Colonic mucosa (tissue), 4 donors: ENCODE results near the gene LEFTY1. TPM values are rescaled to one million over a fixed set of nuclear protein-coding genes. Genes with fewer than 3 reads are reported as not detected.

Experiments used
- DNase-seq: peaks from one replicate; pipeline ENCODE4 v3.0.0-alpha.2; 2020
- H3K27ac ChIP-seq: fragments of 200-600 bp; one replicate; pipeline ENCODE4 v1.8.0; 2021
- H3K27me3 ChIP-seq: fragments of 200-600 bp; one replicate; pipeline ENCODE4 v1.8.0; 2021
- H3K36me3 ChIP-seq: fragments of 200-600 bp; one replicate; pipeline ENCODE4 v1.8.0; 2021
- H3K4me1 ChIP-seq: fragments of 200-600 bp; one replicate; pipeline ENCODE4 v1.8.0; 2021; ENCODE audit warnings: mild to moderate bottlenecking
- H3K4me3 ChIP-seq: fragments of 200-600 bp; one replicate; pipeline ENCODE4 v1.8.0; 2021
- H3K9ac ChIP-seq, 2 donors: one replicate each; pipeline ENCODE4 v1.7.0; 2013; ENCODE audit warnings: control low read depth in 2 of 2, low read depth in 2 of 2, low read length in 2 of 2
- H3K9me3 ChIP-seq: fragments of 200-600 bp; one replicate; pipeline ENCODE4 v1.8.0; 2021
- intact Hi-C: fragments of 100-400 bp; cut with DNase I; formaldehyde crosslinking; loops from one replicate; pipeline ENCODE4 v1.14.1; 2022
- total RNA-seq, 2 donors: library from RNA; stranded (reverse); fragmentation: NEBNext Ultra II Directional in 1 of 2; extraction: Animal tissue kit (Norgen Biotek cat#: 25700) in 1 of 2; gene quantifications; one replicate each; pipeline ENCODE4 v1.2.1, GENCODE V29; 2021
- TF ChIP-seq, protein P1 (sequence below): fragments of 200-600 bp; IDR thresholded peaks from one replicate; pipeline ENCODE4 v1.8.0; 2022; ENCODE audit warnings: antibody characterized with exemption, mild to moderate bottlenecking
- donor health status: healthy.
- donor health status: DM: no; HTN: no; CAD: no.
- donor health status: DM: no; HTN: no; CAD: no.

The LEFTY1 gene
- total RNA-seq, 2 donors from 2014 or later = 201 to 211 TPM

DNA sequence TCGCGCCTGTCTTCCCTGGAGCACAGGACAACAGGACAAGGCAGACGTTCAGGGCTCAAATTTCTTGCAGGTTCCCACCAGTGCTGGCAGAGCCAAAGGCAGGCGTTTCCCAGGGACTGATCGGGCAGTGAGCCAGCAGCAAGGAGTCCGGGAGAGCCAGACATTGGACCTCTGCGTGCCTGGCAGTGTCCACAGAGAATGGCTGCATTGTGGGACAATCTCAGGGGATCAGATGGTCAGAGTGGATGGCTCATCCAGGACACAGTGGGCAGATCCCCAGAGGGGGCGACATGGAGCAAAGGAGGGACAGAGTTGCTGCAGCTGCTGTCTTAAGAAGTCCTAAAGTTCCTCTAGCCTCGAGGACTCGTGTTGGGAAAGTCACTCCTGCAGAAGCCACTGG, 11.4 kb downstream of the LEFTY1 start:
- Histone ChIP-seq H3K36me3 (no peaks in the 10 kb centered on the region), H3K27me3 (no peaks in the 10 kb centered on the region)

DNA sequence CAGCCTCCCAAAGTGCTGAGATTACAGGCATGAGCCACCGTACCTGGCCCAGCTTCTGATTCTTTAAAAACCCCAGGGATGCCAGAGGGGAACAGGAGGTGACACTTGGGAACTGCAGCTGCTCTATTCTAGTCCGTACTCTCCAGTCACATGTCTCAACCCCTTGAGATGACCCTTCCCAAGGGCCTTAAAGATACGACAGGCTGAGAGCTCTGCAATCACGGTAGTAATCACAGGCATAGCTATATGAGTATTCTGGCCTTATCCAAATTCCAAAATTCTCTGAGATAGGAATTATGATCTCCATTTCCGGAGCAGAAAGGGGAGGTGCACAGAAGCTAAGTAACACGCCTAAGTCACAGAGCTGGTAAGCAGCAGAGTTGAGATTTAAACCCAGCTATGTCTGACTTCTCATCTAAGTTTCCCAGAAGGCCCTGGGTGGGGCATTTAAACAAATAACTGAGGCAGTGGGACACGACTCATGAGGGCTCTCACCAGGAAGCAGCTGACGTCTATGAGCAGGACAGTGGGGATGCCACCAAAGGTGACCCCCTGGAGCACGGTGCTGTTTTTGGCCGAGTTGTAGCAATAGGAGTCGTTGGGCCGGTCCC, 11.9 kb downstream of the LEFTY1 start:
- Histone ChIP-seq H3K9ac (peak overlapping the region in 1 of 2 donors; percentile 100), H3K4me1 (peaks cover 22% of the 10 kb centered on the region), H3K27me3 (no peaks in the 10 kb centered on the region), H3K36me3 (no peaks in the 10 kb centered on the region), H3K9me3 (no peaks in the 10 kb centered on the region), H3K4me3 (no peak overlapping the region), H3K27ac (peak overlapping the region; percentile 85)
- intact Hi-C loops = no loop called here
- TF ChIP-seq, protein P1, sequence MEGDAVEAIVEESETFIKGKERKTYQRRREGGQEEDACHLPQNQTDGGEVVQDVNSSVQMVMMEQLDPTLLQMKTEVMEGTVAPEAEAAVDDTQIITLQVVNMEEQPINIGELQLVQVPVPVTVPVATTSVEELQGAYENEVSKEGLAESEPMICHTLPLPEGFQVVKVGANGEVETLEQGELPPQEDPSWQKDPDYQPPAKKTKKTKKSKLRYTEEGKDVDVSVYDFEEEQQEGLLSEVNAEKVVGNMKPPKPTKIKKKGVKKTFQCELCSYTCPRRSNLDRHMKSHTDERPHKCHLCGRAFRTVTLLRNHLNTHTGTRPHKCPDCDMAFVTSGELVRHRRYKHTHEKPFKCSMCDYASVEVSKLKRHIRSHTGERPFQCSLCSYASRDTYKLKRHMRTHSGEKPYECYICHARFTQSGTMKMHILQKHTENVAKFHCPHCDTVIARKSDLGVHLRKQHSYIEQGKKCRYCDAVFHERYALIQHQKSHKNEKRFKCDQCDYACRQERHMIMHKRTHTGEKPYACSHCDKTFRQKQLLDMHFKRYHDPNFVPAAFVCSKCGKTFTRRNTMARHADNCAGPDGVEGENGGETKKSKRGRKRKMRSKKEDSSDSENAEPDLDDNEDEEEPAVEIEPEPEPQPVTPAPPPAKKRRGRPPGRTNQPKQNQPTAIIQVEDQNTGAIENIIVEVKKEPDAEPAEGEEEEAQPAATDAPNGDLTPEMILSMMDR = no peak
- no peak for DNase-seq

More for the DNA sequence above, 11.4 kb downstream of the LEFTY1 start:
- peak overlapping the region in 1 of 2 donors; percentile 100 for H3K9ac ChIP-seq
- H3K4me1 ChIP-seq = peaks cover 22% of the 10 kb centered on the region
- H3K9me3 ChIP-seq = no peaks in the 10 kb centered on the region
- DNase-seq = peak; percentile 78
- intact Hi-C loops = no loop called here
- TF ChIP-seq, protein P1 = peak; percentile 41
- no peak overlapping the region for H3K4me3 ChIP-seq
- peak overlapping the region; percentile 85 for H3K27ac ChIP-seq

DNA sequence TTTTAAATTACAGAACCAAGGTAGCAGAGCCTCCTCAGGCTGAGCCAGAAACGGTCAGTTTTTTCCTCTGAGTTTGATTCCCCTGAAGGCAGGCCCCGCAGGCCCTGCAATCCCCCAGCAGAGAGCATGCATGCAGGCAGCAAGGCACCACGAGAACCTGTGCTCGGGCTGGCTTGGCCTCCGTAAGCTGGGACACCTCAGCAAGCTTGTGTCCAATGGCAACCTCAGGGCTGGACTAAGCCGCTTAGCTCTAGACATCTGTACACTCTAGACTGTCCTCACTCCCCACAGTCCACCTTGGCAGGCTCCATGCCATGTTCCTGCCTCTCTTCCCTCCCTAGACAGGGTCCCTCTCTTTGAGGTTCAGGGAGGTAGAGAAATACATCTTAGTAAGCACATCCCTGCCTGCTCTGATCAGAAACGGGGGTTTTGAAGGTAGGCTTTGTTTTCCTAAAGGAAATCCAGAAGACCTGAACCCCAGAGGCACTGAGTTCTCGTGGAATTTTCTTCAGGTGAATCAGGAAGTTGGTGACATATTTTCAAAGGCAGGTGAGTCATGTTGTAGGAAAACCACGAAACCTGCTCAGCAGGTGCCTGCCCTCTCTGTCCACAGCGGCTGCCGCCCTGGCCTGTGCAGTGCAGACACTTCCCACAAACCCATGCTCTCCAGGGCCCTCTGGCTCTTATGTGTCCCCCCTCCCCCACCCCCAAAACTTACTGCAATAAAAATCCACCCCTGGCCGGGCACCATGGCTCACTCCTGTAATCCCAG, 13.7 kb downstream of the LEFTY1 start:
- no peaks in the 10 kb centered on the region for H3K27me3 ChIP-seq
- H3K9ac ChIP-seq = peak overlapping the region; percentile 33 to 86
- intact Hi-C loops = no loop called here
- TF ChIP-seq, protein P1 = no peak
- no peaks in the 10 kb centered on the region for H3K9me3 ChIP-seq
- peaks cover 19% of the 10 kb centered on the region for H3K4me1 ChIP-seq
- peak overlapping the region; percentile 9 for H3K4me3 ChIP-seq
- H3K27ac ChIP-seq = peak overlapping the region; percentile 85
- H3K36me3 ChIP-seq = no peaks in the 10 kb centered on the region
- peak; percentile 80 for DNase-seq

DNA sequence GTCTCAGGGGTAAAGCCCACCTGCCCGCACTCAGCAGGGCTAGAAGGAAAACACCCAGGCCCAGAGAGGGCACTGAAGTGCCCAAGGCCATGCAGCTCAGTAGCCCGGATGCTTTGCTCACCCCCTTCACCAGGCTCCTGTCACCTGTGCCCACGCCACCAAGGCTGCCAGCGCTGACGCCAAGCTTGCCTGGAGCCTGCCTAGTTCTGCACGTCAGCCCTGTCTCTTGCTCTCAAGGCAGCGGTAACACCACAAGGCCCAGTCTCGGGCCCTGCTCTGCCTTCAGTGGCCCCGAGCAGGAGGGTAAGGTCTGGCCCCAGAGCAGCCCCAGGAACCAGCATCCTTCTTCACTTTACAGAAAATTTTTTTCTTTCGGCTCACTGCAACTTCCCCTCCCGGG, 14.5 kb downstream of the LEFTY1 start:
- H3K27me3 ChIP-seq = no peaks in the 10 kb centered on the region
- no peaks in the 10 kb centered on the region for H3K9me3 ChIP-seq
- H3K36me3 ChIP-seq = no peaks in the 10 kb centered on the region
- H3K4me1 ChIP-seq = peaks cover 17% of the 10 kb centered on the region
- H3K4me3 ChIP-seq = no peak overlapping the region
- H3K9ac ChIP-seq = no peak overlapping the region
- H3K27ac ChIP-seq = peak overlapping the region; percentile 85
- TF ChIP-seq, protein P1 = no peak
- intact Hi-C loops = no loop called here
- no peak for DNase-seq

DNA sequence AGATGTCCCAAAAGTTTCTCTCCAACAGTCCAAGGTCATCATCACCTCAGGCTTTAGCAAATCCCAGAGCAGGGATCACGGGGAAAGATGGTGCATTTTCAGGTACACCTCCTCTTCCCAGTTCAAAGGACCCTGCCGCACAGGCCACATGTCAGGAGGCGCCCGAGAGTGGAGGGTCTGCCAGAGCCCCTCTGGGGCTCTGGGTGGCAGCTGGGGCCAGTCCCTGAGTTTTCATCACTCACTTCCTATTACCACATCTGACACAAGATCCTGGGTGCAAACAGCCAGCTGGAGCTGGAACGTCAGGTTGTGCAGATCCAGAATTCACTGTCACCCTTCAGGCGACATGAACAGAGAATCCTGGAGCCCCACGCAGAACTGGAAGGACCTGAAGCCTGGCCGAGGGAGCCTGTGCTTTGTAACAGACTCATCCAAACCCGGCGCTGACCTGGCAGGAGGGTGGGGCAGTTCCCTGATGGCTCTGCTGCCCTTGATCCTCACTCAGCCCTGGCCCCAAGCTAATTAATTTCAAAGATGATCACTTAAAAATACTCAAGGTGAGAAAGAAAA, 15.6 kb downstream of the LEFTY1 start:
- no peak overlapping the region for H3K27ac ChIP-seq
- DNase-seq = no peak
- no peak overlapping the region for H3K9ac ChIP-seq
- TF ChIP-seq, protein P1 = no peak
- no peaks in the 10 kb centered on the region for H3K27me3 ChIP-seq
- intact Hi-C loops = no loop called here
- no peak overlapping the region for H3K4me3 ChIP-seq
- no peaks in the 10 kb centered on the region for H3K9me3 ChIP-seq
- no peaks in the 10 kb centered on the region for H3K36me3 ChIP-seq
- H3K4me1 ChIP-seq = peaks cover 12% of the 10 kb centered on the region
